AG10803 (cell line): ENCODE data around the gene HNRNPUL2.
A peak's percentile ranks its signal among the peaks of the same experiment; 100 is the strongest.

Experiments used
- DNase-seq: peaks from one replicate; pipeline ENCODE4 v3.0.0; 2010; ENCODE audit warnings: low read depth
- H3K4me3 ChIP-seq: 2 replicates; pipeline ENCODE4 v1.5.1; 2011; ENCODE audit warnings: mild to moderate bottlenecking, low read length, control low read depth
- TF ChIP-seq, protein P1 (sequence below): conservative IDR thresholded peaks from 2 replicates; pipeline ENCODE4 v1.5.1; 2011; ENCODE audit warnings: mild to moderate bottlenecking, low read length, control low read depth, inconsistent platforms

Gene HNRNPUL2

DNA sequence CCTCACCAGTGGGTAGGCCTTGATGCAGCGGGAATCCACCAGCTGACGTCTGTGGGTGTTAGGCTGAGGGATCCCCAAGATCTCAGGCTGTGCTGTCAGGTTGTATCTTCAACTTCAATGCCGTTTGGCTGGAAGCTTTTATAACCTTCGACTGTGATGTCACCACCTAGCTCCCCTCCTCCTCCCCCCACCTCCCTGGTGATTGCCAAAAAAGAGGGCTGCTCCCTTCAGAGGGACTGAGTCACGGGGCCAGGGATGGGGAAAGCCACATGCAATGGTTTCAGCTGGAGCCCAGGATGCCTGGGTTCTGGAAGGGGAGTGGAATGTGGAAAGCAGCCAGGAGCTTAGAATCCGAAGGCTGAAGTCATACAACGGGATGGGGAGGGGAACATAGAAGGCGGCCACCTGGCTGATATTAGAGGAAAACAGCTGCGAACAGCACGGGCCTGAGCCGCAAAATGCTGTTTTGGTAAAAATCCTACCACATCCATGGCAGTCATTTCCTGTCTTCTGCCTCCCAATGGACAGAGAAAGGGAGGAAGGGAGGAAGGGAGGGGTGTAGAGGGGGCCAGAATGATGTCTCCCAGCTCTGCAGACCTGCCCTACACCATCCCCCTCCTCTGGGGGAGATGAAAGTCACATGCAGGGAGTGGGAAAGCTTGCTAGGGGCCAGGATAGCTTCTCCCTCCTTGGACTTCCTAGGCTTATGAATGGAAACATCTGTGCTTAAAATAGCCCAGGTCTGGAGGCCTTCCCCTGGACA is 37.7 kb downstream of the HNRNPUL2 start, which contains the start of gene LRRN4CL:
LRRN4CL (minus strand) TSS at position 110 of the 763 bp plus-strand sequence. CDS start 1,022 bp downstream, outside the sequence.
- DNase-seq, result peak; percentile 99
- TF ChIP-seq, protein P1, sequence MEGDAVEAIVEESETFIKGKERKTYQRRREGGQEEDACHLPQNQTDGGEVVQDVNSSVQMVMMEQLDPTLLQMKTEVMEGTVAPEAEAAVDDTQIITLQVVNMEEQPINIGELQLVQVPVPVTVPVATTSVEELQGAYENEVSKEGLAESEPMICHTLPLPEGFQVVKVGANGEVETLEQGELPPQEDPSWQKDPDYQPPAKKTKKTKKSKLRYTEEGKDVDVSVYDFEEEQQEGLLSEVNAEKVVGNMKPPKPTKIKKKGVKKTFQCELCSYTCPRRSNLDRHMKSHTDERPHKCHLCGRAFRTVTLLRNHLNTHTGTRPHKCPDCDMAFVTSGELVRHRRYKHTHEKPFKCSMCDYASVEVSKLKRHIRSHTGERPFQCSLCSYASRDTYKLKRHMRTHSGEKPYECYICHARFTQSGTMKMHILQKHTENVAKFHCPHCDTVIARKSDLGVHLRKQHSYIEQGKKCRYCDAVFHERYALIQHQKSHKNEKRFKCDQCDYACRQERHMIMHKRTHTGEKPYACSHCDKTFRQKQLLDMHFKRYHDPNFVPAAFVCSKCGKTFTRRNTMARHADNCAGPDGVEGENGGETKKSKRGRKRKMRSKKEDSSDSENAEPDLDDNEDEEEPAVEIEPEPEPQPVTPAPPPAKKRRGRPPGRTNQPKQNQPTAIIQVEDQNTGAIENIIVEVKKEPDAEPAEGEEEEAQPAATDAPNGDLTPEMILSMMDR, result peak; percentile 16; the same call in 1 of the 2 replicates
- peak within 1 kb of the TSS; percentile 70 for H3K4me3 ChIP-seq

DNA sequence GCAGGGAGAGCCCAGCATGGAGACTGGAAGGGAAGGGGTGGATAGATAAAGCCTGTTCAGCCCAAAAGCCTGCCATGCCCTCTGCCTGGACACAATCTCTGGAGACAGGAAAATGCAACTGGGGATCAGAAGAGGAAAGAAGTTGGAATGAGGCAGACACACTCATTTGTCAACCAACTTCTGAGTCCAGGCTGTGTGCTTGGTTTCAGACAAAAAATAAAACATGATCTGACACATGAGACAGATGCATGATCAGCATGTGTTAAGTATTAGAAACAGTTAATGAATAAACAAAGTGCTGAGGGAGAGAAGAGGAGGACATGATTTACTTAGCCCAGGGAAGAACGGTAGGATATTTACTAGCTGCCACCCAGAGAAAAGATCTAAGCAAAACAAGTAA is 38.8 kb downstream of the HNRNPUL2 start:
- TF ChIP-seq, protein P1, result no peak
- peak; percentile 29 for DNase-seq
- H3K4me3 ChIP-seq, result peak overlapping the region; percentile 70

DNA sequence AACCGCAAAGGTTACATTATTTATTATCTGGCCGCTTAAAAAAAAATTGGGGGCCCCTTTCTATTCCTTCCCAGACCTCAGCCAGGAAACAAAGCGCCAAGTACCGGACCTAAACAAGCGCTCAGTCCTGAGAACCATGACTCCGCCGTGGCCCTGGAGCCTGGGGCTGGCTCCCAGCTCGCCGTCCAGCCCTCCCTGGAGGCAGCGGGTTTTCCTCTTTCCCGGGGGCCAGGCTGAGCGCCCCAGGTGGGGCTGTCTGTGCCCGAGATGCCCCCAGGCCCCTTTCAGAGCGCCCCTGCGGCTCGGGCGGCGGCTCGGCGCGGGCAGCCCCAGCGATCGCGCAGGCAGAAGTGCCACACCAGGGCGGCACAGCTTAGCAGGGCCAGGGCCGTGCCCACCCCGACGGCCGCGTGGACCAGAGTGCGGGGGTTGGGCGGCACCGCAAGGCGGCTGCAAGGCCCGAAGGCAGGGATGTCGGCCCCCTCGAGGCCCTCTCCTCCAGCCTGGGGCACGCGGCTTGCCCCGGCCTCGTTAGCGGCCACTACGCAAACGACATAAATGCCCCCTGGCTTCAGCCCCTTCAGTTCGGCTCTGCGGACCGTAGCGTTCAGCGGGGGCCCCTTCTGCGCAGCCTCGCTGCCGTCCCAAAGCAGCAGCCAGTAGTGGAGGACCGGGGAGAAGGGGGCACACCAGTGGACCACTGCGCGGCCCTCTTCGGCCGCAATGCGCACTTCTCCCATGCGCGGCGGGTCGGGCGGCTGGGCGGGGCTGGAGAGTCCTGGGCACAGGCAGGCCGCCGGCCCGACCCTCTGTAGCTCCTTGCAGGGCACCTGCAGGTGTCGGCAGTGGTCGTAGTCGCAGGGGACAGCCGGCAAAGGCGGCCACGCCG is 39.5 kb downstream of the HNRNPUL2 start:
- no peak for DNase-seq
- TF ChIP-seq, protein P1, result no peak
- H3K4me3 ChIP-seq, result peak overlapping the region; percentile 70

DNA sequence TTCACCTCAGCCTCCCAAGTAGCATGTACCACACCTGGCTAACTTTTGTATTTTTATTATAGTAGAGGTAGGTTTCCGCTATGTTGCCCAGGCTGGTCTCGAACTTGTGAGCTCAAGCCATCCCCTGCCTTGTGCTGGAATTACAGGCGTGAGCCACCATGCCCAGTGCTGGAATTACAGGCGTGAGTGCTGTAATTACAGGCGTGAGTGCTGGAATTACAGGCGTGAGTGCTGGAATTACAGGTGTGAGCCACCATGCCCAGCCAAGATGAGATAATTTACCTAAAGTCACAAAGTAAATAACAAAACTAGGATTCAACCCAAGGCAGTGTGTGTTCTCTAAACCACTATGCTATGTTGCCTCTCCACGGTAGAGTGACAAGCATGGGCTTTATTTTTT is 44.7 kb downstream of the HNRNPUL2 start:
- H3K4me3 ChIP-seq, result no peak overlapping the region
- DNase-seq, result no peak
- TF ChIP-seq, protein P1, result no peak

GRCh38 chr11:62680825-62681240 is 46.4 kb downstream of the HNRNPUL2 start:
- H3K4me3 ChIP-seq, result no peak overlapping the region
- TF ChIP-seq, protein P1, result peak; percentile 80
- peak; percentile 88 for DNase-seq

DNA sequence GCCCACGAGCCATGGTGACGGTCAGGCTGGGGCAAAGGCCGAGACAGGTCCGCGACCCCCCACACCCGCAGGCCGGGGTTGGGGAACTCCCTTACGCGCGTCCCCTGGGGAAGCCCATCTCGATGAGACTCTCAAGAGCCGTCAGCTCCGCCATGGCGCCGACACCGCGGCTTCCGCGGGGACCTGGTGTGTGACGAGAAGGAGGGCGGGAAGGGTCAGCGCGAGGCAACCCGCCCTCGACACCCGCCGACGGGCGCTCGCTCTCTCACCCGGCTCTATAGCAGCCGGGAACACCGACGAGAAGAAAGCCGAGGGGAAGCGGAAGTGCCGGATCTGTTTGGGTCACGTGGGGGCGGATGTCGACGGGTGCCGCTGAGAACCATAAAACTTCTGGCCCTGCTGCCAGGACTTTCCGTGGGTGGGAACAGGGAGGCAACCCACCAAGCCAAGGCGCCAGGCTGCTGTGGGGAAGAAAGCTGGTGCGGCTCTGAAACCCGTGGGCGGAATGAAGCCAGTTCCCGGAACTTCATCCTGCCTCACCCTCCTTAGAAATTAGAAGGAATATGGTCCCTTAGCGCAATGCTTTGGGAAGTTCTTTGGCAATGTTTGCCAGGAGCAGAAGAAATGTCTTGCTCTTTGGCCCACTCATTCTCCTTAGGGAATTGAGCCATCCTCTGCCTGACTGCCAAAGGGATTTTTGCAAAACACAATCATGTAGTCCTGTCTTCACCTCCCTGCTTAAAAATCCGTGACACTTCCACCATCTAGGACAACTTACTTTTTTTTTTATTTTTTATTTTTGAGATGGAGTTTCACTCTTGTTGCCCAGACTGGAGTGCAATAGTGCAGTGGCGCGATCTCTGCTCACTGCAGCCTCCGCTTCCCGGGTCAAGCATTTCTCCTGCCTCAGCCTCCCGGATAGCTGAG is 48.2 kb downstream of the HNRNPUL2 start, which contains the start of gene UBXN1:
UBXN1 (minus strand) TSS at position 304 of the 927 bp plus-strand sequence; CDS start at position 154, 150 bp downstream.
- peak; percentile 97 for DNase-seq
- peak within 1 kb of the TSS; percentile 95 for H3K4me3 ChIP-seq
- TF ChIP-seq, protein P1, result no peak
